ENCODE results near the gene NYAP2.

NYAP2 gene

DNA sequence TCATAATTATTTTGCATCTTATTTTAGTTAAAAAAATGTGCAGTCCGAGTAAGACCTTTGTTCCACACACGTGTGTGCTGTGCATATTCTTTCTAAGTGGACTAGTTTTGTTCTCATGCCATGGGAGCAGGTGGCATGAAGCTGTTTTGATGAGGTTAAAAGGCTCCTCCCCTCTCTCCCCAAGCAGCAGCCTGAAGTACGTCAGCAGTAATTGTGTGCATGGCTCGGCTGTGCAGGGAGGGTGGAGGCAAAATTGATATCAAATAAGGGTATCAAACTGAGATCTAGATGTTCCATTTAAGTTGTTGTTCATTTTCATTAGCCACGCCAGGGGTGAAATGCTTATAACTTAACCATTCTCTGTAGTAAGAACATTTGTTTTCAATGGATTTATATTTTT is at the start of gene NYAP2:
Gene NYAP2, plus strand, starts transcription at position 207 of the 400 bp plus-strand sequence. CDS start 9,171 bp downstream, outside the sequence.
- DNase-seq (ENCODE audit: low spot score) = no peak

DNA sequence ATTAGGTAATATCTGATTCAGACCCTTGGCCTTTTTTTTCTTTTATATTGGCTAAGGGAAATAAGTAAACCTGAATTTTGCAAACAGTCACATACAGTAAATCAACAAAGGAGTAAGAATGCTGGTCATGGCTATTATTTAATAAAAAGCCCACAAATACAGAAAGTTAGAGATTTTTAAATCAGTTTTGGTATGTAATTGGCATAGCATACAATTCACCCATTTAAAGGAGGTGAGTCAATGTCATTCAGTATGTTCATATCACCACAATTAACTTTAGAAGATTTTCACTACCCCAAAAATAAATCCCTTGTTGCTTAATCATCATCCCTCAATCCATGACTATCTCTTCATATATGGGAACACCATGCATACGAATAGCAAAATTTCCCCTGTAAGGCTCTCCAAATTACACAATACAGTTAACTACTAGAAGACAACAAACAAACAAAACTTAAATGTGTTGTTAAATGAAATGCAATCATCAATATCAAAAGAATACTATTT is 45.9 kb upstream of the NYAP2 start:
- DNase-seq (ENCODE audit: low spot score) = no peak

DNA sequence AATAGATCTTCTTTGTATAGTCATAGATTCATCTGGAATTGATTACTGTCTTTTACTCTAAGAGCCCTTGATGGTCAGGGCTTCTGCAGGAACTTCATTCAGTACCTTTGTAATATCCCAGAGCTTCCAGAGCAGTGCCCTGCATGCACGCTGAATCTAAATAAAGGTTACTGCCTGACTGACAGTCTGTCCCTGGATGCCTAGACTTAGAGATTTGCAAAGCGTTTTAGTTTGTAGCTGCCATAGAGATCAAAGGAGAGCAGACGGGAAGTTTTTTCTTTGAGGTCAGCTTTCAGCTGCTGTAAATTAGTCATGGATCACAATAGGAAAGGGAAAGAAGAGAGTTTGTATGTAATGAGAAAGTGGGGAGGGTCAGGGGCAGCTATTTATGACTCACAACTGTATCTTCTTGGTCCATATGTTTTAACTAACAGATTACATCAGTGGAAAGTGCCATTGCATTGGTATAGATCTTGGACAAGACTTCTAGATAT is 45.2 kb upstream of the NYAP2 start:
- DNase-seq (ENCODE audit: low spot score) = no peak

DNA sequence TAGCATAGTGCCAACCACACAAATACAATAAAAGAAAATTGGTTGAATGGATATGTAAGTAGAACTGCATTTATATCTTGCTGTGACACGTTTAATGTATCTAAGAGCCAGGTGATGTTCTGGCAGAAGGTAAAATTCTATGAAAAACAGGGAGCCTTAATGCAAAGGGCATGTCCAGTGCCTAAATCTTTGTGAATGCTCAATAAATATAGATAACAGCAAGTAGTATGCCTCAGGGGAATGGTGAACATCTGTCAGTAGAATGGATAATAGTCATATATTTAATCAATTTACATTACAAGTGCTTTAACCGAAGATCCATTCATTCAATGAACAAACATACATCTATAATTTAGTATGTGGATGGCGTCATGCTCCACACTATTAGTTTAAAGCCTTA is 43.7 kb upstream of the NYAP2 start:
- no peak for DNase-seq (ENCODE audit: low spot score)

DNA sequence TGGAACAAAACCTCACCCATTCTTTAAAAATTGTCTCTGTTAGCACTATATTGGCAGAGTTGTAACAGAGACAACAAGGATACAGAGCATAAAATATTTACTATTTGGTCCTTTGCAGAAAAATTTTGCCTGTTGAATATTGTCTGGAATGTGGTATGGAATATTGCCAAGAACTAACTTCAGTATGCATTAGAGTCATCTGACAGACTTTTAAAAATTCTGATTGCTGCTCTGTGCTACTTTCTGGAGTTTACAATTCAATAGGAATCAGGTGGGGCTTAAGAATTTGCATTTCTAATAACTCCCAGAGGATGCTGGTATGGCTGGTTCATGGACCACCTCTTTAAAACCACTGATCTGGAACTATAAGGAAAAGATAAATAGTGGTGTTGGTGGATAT is 32.8 kb upstream of the NYAP2 start:
- DNase-seq (ENCODE audit: low spot score) = no peak

DNA sequence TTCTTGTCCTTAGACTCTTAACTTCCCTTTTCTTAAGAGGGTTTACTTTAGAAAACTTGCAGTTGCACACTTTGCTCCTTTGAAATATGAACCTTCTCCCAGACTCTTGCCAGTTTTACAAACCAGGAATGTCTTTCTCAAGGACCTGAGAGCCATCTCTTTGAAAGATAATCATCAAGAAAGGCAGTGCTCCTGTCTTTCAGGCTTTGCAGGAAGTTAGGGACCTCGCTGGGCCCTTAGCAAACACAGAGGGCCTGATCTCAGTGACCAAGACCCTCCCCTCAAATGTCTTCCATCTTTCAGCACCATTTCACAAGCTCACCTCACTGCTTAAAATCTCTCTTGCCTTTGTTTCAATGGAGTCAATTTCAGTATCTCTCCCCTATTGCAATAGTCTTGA is 32.0 kb upstream of the NYAP2 start:
- DNase-seq (ENCODE audit: low spot score) = no peak

DNA sequence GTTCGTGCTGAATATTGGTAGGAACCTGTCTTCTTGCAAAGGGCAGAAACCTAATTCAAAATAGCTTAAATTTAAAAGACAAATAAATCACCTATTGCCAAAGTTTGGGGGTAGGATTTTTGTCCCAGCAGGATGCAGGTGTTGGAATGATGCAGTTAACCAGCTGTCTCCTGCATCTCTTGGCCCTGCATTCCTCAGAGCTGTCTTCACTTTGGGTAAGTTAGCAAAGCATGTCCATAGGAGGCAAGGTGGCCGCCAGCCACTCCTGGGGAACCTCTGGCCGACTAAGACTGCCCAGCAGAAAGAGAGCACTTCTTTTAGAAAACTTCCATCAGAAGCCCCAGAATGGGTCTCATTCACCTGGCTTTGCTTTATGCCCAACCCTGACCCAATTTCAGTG is 20.5 kb upstream of the NYAP2 start:
- DNase-seq (ENCODE audit: low spot score) = no peak

DNA sequence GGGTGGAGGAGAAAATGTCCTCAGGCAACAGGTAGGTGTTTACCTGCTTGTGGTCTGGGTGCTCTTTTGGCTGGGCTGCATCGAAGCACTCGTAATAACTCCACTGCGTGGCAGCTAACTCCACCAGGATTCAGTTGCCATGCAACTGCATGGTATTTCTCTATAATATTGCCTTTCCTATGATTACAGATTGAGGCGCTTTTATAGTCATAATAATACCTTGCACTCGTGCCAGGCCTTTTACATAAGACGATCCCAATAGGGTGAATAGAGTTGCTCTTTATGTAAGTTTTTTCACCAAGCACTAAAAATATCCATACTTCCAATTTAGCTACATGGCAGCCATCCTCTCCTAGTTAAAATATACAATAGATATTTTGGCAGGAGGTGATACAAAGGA is 19.7 kb upstream of the NYAP2 start:
- DNase-seq (ENCODE audit: low spot score) = no peak

DNA sequence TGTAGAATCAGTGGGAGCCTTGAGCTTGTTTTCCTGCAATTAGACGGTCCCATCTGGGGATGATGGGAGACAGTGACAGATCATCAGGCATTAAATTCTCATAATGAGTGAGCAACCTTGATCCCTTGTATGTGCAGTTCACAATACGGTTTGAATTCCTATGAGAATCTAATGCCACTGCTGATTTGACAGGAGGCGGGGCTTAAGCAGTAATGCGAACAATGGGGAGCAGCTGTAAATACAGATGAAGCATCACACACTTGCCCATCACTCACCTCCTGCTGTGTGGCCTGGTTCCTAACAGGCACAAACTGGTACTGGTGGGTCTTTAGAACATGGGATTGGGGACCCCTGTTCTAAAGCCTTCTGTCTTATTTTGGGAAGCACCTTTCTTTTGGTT is 17.9 kb upstream of the NYAP2 start:
- DNase-seq (ENCODE audit: low spot score) = no peak

DNA sequence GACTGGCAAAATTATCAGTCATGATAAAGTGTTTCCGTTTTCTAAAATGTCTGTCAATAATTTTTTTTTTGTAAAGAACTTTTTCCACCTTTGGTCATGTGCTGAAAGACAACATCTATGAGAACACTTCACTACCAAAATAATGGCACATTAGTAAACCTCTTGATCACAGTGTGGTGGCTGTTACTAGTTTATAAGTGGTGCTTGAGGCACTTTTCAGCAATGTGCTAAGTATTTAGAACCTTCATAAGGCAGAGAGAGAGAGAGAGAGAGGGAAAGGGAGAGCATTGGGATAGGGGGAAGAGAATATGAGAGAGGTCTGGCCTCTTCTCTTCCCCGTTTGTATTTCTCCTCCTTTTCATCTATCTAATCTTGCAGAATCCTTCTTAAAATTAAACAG is 1.1 kb upstream of the NYAP2 start:
- no peak for DNase-seq (ENCODE audit: low spot score)

DNA sequence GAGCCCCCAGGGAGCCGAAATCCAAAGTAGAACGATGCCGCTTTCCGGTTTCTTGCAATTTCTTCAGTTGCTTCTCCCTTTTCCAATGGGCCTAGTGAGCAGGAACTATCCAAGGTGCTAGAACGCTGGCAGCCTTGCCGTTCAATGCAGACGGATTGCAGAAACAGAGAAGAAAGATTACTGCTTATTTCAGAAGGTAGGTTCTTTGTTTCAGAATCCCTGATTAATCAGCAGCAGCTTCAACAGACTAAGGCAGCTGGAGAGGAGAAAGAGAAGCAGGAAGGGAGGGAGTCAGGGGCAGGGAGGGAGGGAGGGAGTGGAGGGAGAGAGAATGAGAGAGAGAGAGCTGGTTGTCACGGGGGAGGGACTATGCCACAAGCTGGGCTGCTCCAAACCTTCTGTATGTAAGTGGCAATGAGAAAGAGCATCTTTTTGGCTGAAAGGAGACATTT is 576 bp downstream of the NYAP2 start:
- peak; percentile 37 for DNase-seq (ENCODE audit: low spot score)

DNA sequence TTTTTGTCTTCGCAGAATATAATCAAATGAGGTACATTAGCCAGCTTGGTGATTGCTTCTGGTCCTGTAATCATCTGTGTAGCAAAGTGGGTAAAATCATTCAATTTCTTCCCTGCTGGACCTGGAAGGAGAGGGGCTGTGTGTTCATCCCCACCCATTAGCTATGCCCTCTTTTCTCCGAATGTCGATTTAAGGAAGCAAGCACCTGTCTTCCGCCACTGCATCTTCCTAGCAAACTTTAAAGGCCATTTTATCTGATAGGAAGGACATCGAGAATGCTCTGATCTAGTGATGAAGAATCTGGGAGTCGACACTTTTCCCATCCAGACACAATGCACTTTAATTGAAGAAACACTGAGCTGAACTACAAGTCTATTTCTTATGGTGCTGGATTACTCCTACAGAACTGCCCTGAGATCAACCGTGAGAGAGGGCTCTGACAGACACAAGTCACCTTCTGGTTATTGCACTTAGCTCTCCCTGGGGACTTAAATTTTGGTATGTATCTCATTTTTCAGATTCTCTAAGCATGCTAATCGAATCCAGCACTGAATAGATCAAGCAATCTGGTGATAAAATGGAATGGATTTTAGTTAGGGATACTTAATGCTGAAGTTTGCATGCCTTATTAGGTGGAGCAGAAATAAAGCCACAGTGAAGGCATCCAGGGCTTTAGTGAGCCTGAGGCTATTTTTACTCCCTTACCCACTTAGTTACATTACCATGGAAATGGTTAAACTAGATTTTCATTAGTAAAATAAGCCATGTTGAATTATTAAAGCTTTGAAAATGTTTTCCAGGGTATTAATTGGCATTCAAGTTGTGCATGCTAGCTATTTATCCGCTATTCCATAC is 1.3 kb downstream of the NYAP2 start:
- no peak for DNase-seq (ENCODE audit: low spot score)

DNA sequence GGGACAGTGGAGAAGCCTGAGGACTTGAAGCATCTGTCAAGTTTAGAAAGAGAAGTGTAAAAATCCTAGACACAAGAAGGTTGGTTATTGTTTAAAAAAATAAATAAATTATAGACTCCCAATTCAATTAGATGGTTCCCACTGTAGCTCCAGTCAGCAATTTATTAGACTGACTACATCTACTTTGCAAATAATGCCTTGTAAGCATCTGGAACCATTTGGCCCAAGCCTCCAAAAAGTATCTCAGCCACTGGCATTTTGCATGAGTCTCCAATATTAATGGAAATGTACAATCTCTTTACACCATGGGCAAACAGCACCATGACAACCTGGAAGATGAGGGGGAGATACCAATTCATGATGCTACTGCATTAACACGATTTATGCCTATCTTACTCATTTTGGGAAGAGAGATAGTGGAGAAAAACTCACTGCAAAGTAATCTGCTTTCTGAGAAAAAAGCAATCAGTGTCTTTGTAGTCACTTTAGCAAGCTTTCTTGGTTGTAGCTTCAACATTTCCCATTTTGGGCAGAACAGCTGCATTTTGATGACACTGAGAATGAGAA is 2.8 kb downstream of the NYAP2 start:
- no peak for DNase-seq (ENCODE audit: low spot score)

DNA sequence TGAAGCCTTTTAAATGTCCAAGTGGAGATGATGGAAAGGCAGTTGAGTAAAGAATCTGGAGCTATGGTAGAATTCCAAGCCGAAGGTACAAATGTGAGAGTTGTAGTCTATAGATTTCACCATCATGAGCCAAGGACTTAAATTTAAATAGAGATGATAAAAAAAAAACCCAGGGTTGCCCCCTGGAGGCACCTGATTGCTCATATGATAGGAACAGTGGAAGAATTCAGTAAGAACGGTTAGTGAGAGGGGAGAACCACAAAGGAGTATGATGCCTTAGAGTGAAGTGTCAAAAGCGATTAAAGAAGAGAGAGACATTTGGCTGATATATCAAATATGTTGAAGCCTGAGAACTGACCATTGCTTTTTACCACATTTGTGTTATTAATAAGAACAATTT is 11.9 kb downstream of the NYAP2 start:
- peak; percentile 1 for DNase-seq (ENCODE audit: low spot score)

DNA sequence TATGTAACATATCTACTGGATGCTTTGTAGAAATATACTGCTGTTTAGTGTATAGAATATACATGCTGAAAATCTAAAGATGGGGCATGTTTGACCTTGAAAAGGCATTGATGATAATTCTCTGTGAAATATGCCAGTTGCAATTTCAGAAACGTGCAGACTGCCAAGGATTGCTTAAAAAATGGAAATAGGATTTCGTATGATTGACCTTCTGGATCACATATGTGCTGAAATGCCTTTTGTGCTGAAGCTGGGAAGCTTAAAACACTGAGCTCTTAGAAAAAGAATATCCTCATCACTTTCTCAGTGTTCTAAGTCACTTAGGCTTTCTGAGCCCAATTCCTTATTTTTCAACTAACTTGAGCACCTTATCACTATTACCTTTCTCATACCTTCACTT is 14.3 kb downstream of the NYAP2 start:
- no peak for DNase-seq (ENCODE audit: low spot score)

DNA sequence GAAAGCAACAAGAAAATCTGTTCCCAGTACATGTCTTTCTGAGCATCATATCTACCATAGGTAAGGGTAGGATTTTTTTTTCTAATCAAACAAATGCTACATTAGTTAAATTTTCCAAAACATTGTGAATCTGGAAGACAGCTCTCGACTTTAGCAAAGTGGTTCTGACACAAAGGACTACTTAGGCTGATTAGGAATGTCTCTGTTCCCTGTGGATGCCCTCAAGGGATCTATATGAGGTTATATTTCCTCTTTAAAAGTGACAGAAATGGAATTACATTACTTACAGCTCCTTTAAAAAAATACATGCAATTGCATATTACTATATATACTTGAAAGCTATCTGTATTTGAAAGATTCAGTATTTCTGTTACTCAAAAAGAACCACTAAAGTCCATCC is 15.4 kb downstream of the NYAP2 start:
- no peak for DNase-seq (ENCODE audit: low spot score)

DNA sequence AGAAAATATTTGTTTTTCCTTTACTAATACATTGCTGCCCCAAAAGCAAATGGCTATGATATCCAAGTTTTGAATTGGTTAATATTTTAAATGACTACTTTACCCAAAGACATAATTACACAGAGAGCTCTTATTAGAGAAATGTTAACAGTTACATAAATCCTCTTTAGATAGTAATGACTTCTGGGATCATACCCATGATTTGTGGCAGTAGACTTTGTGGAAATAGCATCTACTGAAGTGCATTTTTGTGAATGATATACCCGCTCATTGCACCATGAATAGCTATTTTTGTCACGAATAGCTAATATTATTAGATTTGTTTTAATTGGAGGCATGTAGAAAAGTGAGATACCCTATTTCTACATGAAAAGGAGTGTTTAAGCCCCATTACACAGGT is 15.8 kb downstream of the NYAP2 start:
- no peak for DNase-seq (ENCODE audit: low spot score)

DNA sequence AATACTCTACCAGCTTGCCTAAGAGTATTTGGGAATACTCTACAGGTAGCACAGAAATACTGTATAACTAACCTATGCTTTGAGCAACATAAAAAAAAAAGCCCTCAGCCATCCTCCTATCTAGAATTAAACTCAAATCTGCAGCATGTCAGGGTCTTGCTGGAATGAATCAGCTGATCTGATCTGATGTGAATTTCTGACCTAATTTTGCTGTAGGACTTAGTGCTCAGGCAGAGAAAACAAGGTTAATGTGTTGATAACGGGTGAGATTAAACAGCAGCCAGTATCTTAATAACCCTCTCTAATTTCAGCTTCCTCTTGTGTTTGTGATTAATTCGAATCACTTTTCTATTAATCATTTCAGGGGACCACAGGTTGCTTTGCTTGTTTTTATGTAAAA is 16.3 kb downstream of the NYAP2 start:
- DNase-seq (ENCODE audit: low spot score) = no peak

DNA sequence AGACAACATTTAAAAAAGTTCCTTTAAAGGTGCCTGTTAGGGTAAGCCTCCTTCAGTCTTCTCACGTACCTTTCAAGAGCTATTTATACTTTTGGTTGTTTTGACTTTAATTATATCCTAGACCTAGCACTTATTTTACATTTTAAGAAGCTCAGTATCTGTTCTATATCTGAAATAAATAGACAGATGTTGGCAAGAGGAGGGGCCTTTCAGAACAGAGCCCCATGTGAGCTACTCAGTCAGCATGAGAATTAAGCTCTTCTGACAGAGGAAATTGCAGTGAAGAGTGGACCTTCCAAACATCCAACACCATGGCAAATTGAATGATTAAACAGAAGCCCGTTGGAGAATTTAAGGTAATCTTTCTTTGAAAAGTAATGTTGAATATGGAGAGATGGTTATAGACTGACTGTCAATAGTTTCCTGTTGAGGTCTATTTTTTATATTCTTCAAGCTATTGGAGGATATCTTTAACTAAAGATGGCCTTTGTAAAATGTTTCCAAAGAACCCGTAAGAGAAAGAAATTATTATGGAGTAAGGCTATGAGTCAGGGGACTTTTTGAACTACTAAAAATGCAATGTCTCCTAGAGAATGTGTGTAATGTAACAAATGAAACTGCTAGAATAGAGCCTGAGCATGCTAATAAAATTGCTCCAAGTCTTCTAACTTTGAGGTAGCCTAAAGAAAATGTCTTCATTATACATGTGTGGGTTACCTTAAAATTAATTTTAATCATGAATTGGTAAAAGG is 17.3 kb downstream of the NYAP2 start:
- no peak for DNase-seq (ENCODE audit: low spot score)

DNA sequence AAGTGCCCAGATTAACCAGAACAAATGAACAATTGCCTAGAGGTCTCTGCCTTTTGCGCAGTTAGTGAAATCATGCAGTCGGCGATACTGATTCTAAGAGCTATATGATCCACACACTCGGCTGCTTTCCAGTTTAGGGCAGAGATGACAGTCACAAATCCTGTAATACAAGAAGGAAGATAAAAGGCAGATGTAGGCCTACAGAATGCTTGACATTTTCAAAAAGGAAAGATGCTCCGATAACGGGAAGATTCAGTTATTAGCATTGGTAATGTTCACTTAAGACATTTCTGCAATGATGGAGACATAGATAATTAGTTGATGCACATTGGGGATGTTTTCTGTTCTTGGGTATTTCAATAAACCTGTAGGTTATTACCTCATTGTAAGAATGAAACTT is 19.5 kb downstream of the NYAP2 start:
- no peak for DNase-seq (ENCODE audit: low spot score)

DNA sequence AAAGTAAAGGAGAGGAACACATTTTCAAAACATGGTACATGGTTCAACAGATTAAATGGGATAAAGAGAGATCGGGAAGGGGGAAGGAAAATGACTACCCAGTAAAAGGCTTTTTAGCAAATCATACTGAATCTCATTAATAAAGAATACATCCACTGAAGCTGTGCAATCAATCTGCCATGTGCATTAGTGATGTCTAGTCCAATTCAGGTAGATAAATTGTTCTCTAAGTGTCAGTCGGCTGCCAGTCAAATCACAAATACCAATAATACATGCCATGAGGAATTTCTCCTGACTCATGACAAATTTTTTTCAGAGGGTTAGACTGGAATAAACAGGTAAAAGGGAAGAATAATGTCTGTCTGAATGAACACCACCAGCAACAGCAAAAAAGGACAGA is 22.6 kb downstream of the NYAP2 start:
- DNase-seq (ENCODE audit: low spot score) = no peak

DNA sequence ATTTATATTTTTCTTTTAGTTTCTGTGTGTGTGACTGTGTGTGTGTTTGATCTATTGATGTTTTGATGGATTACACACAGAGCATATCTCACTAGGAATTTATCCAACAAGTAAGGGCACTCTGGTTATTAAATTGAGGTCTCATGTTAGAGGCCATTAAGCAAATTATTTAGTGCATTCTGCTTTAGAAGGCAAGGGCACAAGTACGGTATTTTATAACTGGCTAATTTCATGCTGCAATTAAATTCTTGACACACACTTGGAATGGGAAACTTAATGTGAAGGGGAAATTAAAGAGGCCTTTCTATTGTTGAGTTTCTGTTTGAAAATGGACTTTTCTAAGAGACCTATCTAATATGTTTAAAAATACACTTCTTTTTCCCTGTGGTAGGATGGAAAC is 25.8 kb downstream of the NYAP2 start:
- no peak for DNase-seq (ENCODE audit: low spot score)

DNA sequence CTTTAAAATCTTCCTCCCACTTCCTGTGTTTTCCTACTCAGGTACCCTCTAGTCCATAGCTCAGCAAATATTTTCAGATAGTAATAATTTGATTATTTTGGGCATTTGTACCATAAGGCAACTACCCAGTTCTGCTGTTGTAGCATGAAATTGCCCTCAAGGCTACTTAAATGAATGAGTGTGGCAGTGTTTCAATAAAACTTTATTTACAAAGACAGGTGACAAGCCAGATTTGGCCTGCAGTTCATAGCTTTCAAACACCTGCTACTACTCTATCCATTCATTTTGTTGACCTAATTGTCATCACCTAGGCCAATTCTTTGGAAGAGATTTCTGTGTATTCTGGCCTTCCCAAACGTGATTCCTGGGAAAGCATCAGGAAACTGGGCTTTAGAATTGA is 28.9 kb downstream of the NYAP2 start:
- DNase-seq (ENCODE audit: low spot score) = no peak
